AG04449 (cell line): ENCODE measurements around the gene STARD8.

Experiments used
- CTCF ChIA-PET: fragments of 350-600 bp; formaldehyde crosslinking; extraction: SDS; loops from one replicate; lab custom pipeline; 2021; ENCODE audit warnings: antibody characterized with exemption; lab: Yijun Ruan, JAX
- POLR2A ChIA-PET: fragments of 400-600, 350-600 bp; formaldehyde crosslinking; extraction: SDS; loops from one replicate; lab custom pipeline; 2020; ENCODE audit warnings: antibody characterized with exemption, inconsistent platforms; lab: Yijun Ruan, JAX
- DNase-seq: peaks from one replicate; pipeline ENCODE4 v3.0.0-alpha.2; 2010; ENCODE audit warnings: low read depth, low spot score
- H3K4me3 ChIP-seq: 2 replicates; pipeline ENCODE4 v1.5.1; 2011; ENCODE audit warnings: low read depth, mild to moderate bottlenecking, control low read depth, low read length
- TF ChIP-seq, protein P1 (sequence below): IDR thresholded peaks from one replicate; pipeline ENCODE4 v1.5.1; 2011; ENCODE audit warnings: mild to moderate bottlenecking, moderate library complexity, low read length, control low read depth, inconsistent platforms; ENCODE audit not compliant: insufficient read depth; ENCODE audit errors: missing control alignments

The STARD8 gene

DNA sequence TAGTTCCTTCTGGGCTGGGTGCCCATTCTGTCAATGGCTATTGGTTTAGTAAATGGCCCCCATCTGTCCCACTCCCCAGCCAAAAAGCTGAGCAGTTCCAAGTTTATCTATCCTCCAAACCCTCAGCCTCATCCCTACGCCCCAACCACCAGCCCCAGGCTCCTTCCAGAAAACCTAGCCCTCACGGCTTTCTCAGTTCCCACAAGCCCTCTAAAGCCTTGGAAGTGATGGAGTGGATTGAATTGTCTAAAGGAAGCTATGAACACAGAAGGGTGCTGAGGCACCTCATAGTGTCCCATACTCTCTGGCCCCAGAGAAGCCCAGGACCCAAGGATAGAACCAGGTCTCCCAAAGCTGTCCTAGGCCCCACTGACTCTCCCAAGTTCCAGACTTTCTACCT, 105.8 kb downstream of the STARD8 start:
- TF ChIP-seq, protein P1, sequence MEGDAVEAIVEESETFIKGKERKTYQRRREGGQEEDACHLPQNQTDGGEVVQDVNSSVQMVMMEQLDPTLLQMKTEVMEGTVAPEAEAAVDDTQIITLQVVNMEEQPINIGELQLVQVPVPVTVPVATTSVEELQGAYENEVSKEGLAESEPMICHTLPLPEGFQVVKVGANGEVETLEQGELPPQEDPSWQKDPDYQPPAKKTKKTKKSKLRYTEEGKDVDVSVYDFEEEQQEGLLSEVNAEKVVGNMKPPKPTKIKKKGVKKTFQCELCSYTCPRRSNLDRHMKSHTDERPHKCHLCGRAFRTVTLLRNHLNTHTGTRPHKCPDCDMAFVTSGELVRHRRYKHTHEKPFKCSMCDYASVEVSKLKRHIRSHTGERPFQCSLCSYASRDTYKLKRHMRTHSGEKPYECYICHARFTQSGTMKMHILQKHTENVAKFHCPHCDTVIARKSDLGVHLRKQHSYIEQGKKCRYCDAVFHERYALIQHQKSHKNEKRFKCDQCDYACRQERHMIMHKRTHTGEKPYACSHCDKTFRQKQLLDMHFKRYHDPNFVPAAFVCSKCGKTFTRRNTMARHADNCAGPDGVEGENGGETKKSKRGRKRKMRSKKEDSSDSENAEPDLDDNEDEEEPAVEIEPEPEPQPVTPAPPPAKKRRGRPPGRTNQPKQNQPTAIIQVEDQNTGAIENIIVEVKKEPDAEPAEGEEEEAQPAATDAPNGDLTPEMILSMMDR = no peak
- CTCF ChIA-PET = no interaction called here
- POLR2A ChIA-PET = no interaction called here
- no peak overlapping the region for H3K4me3 ChIP-seq
- DNase-seq = no peak

DNA sequence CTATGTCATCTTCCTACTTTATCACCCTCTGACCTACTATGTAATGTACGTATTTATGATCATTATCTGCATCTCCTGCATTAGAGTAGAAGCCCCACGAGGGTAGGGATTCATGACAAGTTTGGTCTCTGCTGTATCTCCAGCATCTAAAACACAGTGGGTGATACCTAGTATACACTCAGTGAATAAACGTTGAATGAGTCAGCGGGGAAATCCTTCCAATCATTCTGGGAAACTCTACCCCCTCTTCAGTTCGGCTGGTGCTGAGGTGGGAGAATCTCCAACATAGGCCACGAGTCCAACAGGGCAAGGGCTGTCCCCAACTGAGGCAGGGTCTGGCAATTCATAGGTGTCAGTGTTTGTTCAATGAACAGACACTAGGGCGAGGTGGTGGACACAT, 106.9 kb downstream of the STARD8 start:
- CTCF ChIA-PET = no interaction called here
- no peak overlapping the region for H3K4me3 ChIP-seq
- TF ChIP-seq, protein P1 = no peak
- POLR2A ChIA-PET = no interaction called here
- no peak for DNase-seq

DNA sequence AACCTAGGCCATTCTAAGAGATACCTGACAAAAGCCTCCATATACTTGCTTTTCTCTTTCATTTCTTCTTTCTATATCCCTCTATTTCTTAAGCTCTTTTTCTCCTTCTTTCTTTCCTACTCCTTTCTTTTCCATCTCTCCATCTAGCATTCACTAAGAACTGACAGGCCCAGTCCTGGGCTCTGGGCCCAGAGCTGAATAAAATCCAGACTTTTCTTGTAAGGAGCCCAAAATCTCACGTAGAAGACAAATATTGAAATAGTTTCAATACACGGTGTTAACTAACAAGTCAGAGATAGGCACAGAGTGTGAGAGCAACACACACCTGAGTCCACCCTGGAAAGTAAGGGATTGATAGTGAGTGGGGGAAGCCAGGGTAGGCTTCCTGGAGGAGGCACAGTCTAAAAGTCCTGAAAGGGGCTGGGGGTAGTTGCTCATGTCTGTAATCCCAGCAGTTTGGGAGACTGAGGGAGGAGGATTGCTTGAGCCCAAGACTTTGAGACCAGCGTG, 108.2 kb downstream of the STARD8 start:
- CTCF ChIA-PET = no interaction called here
- POLR2A ChIA-PET = no interaction called here

DNA sequence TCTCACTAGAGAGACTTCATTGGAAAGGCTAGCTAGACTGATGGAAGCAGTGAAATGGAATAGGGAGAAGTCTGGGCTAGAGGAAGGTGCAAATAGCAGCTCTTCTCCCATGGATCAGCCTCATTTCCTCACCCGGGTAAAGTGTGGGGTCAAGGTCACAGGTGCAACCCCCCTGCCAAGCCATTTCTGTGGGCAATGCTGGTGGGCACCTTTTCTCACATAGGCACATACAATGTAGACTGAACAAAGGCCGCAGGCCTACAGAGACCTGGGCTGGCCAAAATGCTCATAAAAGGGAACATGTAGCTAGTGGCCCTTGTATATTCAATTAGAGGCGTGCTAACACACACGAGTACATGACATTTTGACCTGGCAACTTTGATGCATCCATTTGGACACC, 109.9 kb downstream of the STARD8 start:
- H3K4me3 ChIP-seq = no peak overlapping the region
- TF ChIP-seq, protein P1 = no peak
- ChIA-PET POLR2A (no interaction called here), CTCF (no interaction called here)
- no peak for DNase-seq

More for the DNA sequence above, 108.2 kb downstream of the STARD8 start:
- TF ChIP-seq, protein P1 = no peak
- no peak overlapping the region for H3K4me3 ChIP-seq
- DNase-seq = no peak

DNA sequence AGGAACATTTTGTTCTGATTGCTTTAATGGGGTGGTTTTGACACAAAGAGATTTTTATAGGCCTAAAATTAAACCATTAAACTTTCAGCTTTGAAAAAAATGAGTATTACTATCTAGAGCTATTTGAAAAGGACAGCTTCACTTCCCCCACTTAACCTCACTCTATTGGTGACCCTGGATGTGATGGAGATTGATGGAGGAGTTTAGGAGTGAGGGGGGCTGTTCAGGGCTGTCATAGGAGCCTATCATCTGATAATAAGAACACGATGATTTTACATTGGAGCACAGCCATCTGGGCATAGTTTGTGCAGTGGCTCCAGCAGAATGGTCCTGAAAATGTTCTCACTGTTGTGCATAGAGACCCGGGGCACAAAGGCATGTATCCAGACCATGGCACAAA, 110.3 kb downstream of the STARD8 start:
- ChIA-PET POLR2A (no interaction called here), CTCF (interaction anchor here (0.6 kb wide), 1 partner anchor 25 kb away, joined by 3 read pairs; no protein-coding TSS in a partner anchor)
- no peak overlapping the region for H3K4me3 ChIP-seq
- DNase-seq = no peak
- TF ChIP-seq, protein P1 = no peak

DNA sequence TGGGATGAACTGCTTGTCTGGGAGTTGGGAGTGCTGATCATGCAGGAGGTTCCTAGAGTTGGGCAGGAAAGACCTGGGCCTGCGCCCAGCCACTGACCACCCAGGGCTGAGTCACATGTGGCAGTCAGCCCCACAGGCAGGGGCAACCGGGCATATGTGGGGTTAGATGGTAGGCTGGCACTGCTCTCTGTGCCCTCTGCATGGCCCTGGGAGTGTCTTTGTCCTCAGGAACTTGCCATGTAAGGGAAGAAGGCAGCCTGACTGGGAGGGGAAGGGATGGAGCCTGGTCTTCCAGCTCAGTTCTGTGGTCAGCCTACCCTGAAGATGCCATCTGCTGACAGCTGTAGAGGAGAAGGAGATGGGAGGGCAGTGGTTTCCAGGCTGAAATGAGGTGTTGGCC, 111.2 kb downstream of the STARD8 start:
- CTCF ChIA-PET = no interaction called here
- no peak for DNase-seq
- TF ChIP-seq, protein P1 = no peak
- POLR2A ChIA-PET = no interaction called here
- no peak overlapping the region for H3K4me3 ChIP-seq
